Activated CD8-positive, alpha-beta memory T cell treated with anti-CD3 and anti-CD28 coated beads, Interleukin-2, amount 10 ng/mL, durations not matched to agents 7 days and 5 days (primary cell): ENCODE measurements around the gene DCST1. TPM values are rescaled to one million over a fixed set of nuclear protein-coding genes. Genes with fewer than 3 reads are reported as not detected.

ENCODE experiments used
- ATAC-seq: fragments of 150-1000 bp; cut with Tn5 transposase; one replicate; pipeline ENCODE4 v1.10.0; 2021; ENCODE audit warnings: moderate library complexity
- CTCF ChIA-PET: fragments of 350-600 bp; sonication (Branson Sonifier 250); formaldehyde crosslinking; loops from one replicate; lab custom pipeline; 2021; ENCODE audit warnings: antibody characterized with exemption; lab: Charles Lee
- DNase-seq: peaks from one replicate; pipeline ENCODE4 v3.0.0-alpha.2; 2020
- H3K27ac Mint-ChIP-seq: one replicate; pipeline ENCODE4 v1.8.0; 2021; ENCODE audit warnings: mild to moderate bottlenecking, mixed read lengths
- H3K27me3 Mint-ChIP-seq: one replicate; pipeline ENCODE4 v1.8.0; 2021; ENCODE audit warnings: mixed read lengths
- H3K36me3 Mint-ChIP-seq: one replicate; pipeline ENCODE4 v1.8.0; 2021; ENCODE audit warnings: mild to moderate bottlenecking, mixed read lengths
- H3K4me1 Mint-ChIP-seq: one replicate; pipeline ENCODE4 v1.8.0; 2021; ENCODE audit warnings: mixed read lengths
- H3K4me3 Mint-ChIP-seq: one replicate; pipeline ENCODE4 v1.8.0; 2021; ENCODE audit warnings: mild to moderate bottlenecking, moderate library complexity, mixed read lengths
- H3K9me3 Mint-ChIP-seq: one replicate; pipeline ENCODE4 v1.8.0; 2022; ENCODE audit warnings: low read depth, mixed read lengths
- total RNA-seq, 2 experiments: library from RNA; stranded (reverse); gene quantifications; one replicate each; pipeline ENCODE4 v1.2.3, GENCODE V29; 2021

Gene DCST1
- total RNA-seq, 2 experiments from 2014 or later, result not detected

GRCh38 chr1:155079487-155080311 lies 46.1 kb downstream of the DCST1 start:
- Mint-ChIP-seq H3K27ac (no peak overlapping the region), H3K9me3 (no peaks in the 10 kb centered on the region), H3K27me3 (peaks cover 56% of the 10 kb centered on the region), H3K4me3 (peak overlapping the region; percentile 42), H3K36me3 (no peaks in the 10 kb centered on the region), H3K4me1 (peaks cover 49% of the 10 kb centered on the region)
- CTCF ChIA-PET, result interaction anchor here (1.0 to 5.3 kb wide), 8 partner anchors 11 to 80 kb away, joined by 4 to 54 read pairs (median 6); partner anchors contain the start of genes ADAM15 and EFNA4
- DNase-seq (no peak), ATAC-seq (no peak)

GRCh38 chr1:155080312-155081228 lies 46.9 kb downstream of the DCST1 start:
- Mint-ChIP-seq H3K27ac (no peak overlapping the region), H3K9me3 (no peaks in the 10 kb centered on the region), H3K4me3 (no peak overlapping the region), H3K36me3 (no peaks in the 10 kb centered on the region), H3K27me3 (peaks cover 56% of the 10 kb centered on the region), H3K4me1 (peaks cover 52% of the 10 kb centered on the region)
- CTCF ChIA-PET, result interaction anchor here (0.9 to 5.3 kb wide), 11 partner anchors 9 to 113 kb away, joined by 3 to 54 read pairs (median 4); partner anchors contain the start of genes ADAM15, EFNA4 and KRTCAP2
- ATAC-seq (no peak), DNase-seq (no peak)

- DNase-seq (no peak), ATAC-seq (no peak)
- Mint-ChIP-seq H3K4me1 (peaks cover 55% of the 10 kb centered on the region), H3K27ac (peak overlapping the region; percentile 42), H3K9me3 (no peaks in the 10 kb centered on the region), H3K27me3 (peaks cover 56% of the 10 kb centered on the region), H3K36me3 (no peaks in the 10 kb centered on the region), H3K4me3 (peak overlapping the region; percentile 29)
- CTCF ChIA-PET, result interaction anchor here (1.1 to 5.5 kb wide), 8 partner anchors 10 to 112 kb away, joined by 3 to 319 read pairs (median 6); partner anchors contain the start of genes ADAM15, EFNA4 and KRTCAP2
Observed at GRCh38 chr1:155081472-155082300, 48.1 kb downstream of the DCST1 start.

GRCh38 chr1:155082301-155083051 lies 48.9 kb downstream of the DCST1 start:
- peaks cover 47% of the 10 kb centered on the region for H3K4me1 Mint-ChIP-seq
- DNase-seq, result no peak
- no peaks in the 10 kb centered on the region for H3K9me3 Mint-ChIP-seq
- CTCF ChIA-PET, result interaction anchor here (4.8 to 5.5 kb wide), 3 partner anchors 22 to 87 kb away, joined by 84 to 319 read pairs (median 118); partner anchors contain the start of genes ADAM15, EFNA4 and KRTCAP2
- peaks cover 56% of the 10 kb centered on the region for H3K27me3 Mint-ChIP-seq
- no peak for ATAC-seq
- no peaks in the 10 kb centered on the region for H3K36me3 Mint-ChIP-seq
- H3K4me3 Mint-ChIP-seq, result no peak overlapping the region
- no peak overlapping the region for H3K27ac Mint-ChIP-seq

- peaks cover 49% of the 10 kb centered on the region for H3K27me3 Mint-ChIP-seq
- no peak overlapping the region for H3K4me3 Mint-ChIP-seq
- no peaks in the 10 kb centered on the region for H3K36me3 Mint-ChIP-seq
- peaks cover 43% of the 10 kb centered on the region for H3K4me1 Mint-ChIP-seq
- no peaks in the 10 kb centered on the region for H3K9me3 Mint-ChIP-seq
- CTCF ChIA-PET, result interaction anchor here (2.6 to 5.5 kb wide), 5 partner anchors 7 to 122 kb away, joined by 10 to 319 read pairs (median 84); partner anchors contain the start of genes ADAM15, EFNA4, KRTCAP2 and PYGO2
- no peak for ATAC-seq
- DNase-seq, result no peak
- H3K27ac Mint-ChIP-seq, result no peak overlapping the region
Observed at GRCh38 chr1:155083052-155083541, 49.5 kb downstream of the DCST1 start.

- CTCF ChIA-PET, result interaction anchor here (0.8 to 5.5 kb wide), 35 partner anchors 8 to 526 kb away, joined by 3 to 319 read pairs (median 7); partner anchors contain the start of genes ADAM15, DCST1, DCST2 and DPM3
- H3K4me1 Mint-ChIP-seq, result peaks cover 39% of the 10 kb centered on the region
- peaks cover 41% of the 10 kb centered on the region for H3K27me3 Mint-ChIP-seq
- peak; percentile 62 for DNase-seq
- no peak for ATAC-seq
- H3K9me3 Mint-ChIP-seq, result no peaks in the 10 kb centered on the region
- H3K36me3 Mint-ChIP-seq, result no peaks in the 10 kb centered on the region
- H3K4me3 Mint-ChIP-seq, result peak overlapping the region; percentile 92
- peak overlapping the region; percentile 94 for H3K27ac Mint-ChIP-seq
Observed at GRCh38 chr1:155083865-155084721, 50.5 kb downstream of the DCST1 start.

GRCh38 chr1:155084722-155085503 lies 51.3 kb downstream of the DCST1 start:
- Mint-ChIP-seq H3K9me3 (no peaks in the 10 kb centered on the region), H3K4me3 (peak overlapping the region; percentile 92), H3K4me1 (peaks cover 32% of the 10 kb centered on the region), H3K27ac (peak overlapping the region; percentile 94), H3K36me3 (no peaks in the 10 kb centered on the region), H3K27me3 (peaks cover 33% of the 10 kb centered on the region)
- ATAC-seq, result peak; percentile 85
- CTCF ChIA-PET, result interaction anchor here (0.7 to 5.5 kb wide), 50 partner anchors 9 to 700 kb away, joined by 3 to 319 read pairs (median 6); partner anchors contain the start of genes ADAM15, DCST1, DCST2 and DPM3
- DNase-seq, result peak; percentile 95

GRCh38 chr1:155085504-155086127 lies 52.0 kb downstream of the DCST1 start:
- CTCF ChIA-PET, result interaction anchor here (0.7 to 5.5 kb wide), 46 partner anchors 10 to 701 kb away, joined by 3 to 319 read pairs (median 6); partner anchors contain the start of genes ADAM15, DCST1, DCST2 and DPM3
- Mint-ChIP-seq H3K9me3 (no peaks in the 10 kb centered on the region), H3K4me3 (peak overlapping the region; percentile 92), H3K4me1 (peaks cover 31% of the 10 kb centered on the region), H3K36me3 (no peaks in the 10 kb centered on the region), H3K27me3 (peaks cover 32% of the 10 kb centered on the region), H3K27ac (peak overlapping the region; percentile 94)
- DNase-seq (peak; percentile 85), ATAC-seq (peak; percentile 35)

- Mint-ChIP-seq H3K27me3 (peaks cover 29% of the 10 kb centered on the region), H3K4me1 (peaks cover 29% of the 10 kb centered on the region)
- CTCF ChIA-PET, result interaction anchor here (1.0 to 5.5 kb wide), 21 partner anchors 9 to 526 kb away, joined by 3 to 319 read pairs (median 11); partner anchors contain the start of genes ADAM15, DPM3, EFNA1 and EFNA4
Observed at GRCh38 chr1:155086128-155086741, 52.6 kb downstream of the DCST1 start.

More at GRCh38 chr1:155086128-155086741, 52.6 kb downstream of the DCST1 start:
- Mint-ChIP-seq H3K36me3 (no peaks in the 10 kb centered on the region), H3K27ac (peak overlapping the region; percentile 43), H3K4me3 (peak overlapping the region; percentile 92), H3K9me3 (no peaks in the 10 kb centered on the region)
- DNase-seq (peak; percentile 89), ATAC-seq (peak; percentile 18)
